ENCODE data around the gene MSRB1.
"Not testable (repeated sequence)": the region's sequence is repeated elsewhere in the genome, so short reads cannot be mapped to it uniquely, and the experiment has no call there.

Gene MSRB1

DNA sequence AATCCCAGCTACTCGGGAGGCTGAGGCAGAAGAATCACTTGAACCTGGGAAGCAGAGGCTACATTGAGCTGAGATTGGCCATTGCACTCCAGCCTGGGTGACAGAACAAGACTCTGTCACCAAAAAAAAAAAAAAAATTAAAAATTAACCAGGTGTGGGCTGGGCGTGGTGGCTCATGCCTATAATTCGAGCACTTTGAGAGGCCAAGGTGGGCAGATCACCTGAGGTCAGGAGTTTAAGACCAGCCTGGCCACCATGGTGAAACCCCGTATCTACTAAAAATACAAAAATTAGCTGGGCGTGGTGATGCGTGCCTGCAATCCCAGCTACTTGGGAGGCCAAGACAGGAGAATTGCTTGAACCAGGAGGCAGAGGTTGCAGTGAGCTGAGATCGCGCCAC is 3.2 kb downstream of the MSRB1 start:
- H3K9me3 Mint-ChIP-seq; H3K4me3 Mint-ChIP-seq; DNase-seq (ENCODE audit: low spot score in 2 of 2); ATAC-seq; H3K27ac Mint-ChIP-seq: not testable (repeated sequence)
- Mint-ChIP-seq H3K36me3 (peaks cover 51% of the 10 kb centered on the region), H3K4me1 (peaks cover 21% of the 10 kb centered on the region)

DNA sequence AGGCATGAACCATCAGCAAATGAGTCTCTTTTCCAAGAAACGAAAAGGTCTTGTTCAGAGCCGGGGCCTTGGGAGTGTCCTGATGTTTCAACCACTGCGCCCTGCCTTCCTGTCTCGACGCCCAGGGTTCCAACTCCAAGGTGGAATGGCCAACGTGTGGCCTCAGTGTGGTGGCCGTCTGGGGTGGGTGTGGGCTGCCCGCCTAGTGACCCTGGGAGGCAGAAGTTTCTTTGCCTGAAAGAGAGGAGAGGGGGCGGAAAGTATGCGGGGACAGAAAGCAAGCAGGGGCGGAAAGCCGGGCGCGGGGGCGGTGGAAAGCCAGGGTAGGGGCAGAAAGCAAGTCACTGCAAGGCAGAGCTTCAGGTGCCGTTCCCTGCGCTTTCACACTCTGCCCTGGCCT is 4.1 kb downstream of the MSRB1 start:
- Mint-ChIP-seq H3K4me3 (no peak overlapping the region), H3K36me3 (peaks cover 45% of the 10 kb centered on the region), H3K9me3 (no peaks in the 10 kb centered on the region), H3K27ac (no peak overlapping the region), H3K4me1 (peaks cover 12% of the 10 kb centered on the region)
- DNase-seq (ENCODE audit: low spot score in 2 of 2), result no peak
- no peak for ATAC-seq

DNA sequence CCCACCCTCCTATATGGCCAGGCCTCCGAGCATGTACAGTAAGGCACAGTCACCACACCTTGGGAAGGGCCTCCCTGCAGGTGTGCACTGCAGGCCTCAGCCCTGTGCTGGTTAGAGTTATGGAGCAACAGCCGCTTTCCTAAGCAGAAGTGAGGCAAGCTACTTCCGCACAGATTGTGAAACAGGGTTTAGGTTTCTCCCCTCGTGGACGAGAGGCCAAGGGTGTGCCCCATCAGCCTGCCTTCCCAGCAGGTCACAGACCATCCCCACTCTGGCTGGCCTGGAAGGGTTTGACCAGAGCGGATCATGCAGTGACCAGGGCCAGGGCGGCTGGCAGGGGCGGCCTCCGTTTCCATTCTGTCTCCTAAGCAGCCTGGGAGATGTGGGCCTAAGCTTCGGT is 4.7 kb downstream of the MSRB1 start:
- ATAC-seq, result no peak
- H3K36me3 Mint-ChIP-seq, result peaks cover 45% of the 10 kb centered on the region
- H3K4me3 Mint-ChIP-seq, result no peak overlapping the region
- H3K9me3 Mint-ChIP-seq, result no peaks in the 10 kb centered on the region
- no peak for DNase-seq (ENCODE audit: low spot score in 2 of 2)
- H3K27ac Mint-ChIP-seq, result no peak overlapping the region
- peaks cover 12% of the 10 kb centered on the region for H3K4me1 Mint-ChIP-seq

DNA sequence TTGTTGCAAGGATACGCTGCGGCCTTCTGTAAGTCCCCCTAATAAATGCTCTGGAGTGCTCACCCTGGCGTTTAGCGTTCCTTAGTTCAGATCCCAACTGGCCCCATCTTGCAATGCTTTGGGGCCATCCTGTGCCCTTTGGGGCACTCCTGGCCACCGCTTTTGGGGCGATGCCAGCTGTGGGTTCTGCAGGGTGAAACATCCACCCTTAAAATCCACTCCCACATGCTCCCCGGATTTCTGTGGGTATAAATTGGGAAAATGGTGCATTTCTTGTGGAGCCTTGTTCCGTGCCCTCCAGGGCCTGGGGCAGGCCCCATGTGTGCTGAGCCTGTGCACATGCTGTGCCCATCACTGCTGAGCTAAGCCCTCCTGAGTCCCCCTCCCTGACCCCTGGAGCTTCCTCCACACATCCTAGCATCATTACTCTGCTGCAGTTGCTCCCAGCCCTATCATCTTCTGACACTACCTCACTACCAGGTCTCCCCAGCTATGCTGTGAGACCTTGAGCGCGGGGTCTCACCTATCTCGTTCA is 6.0 kb downstream of the MSRB1 start:
- H3K4me1 Mint-ChIP-seq, result peaks cover 8% of the 10 kb centered on the region
- no peak for DNase-seq (ENCODE audit: low spot score in 2 of 2)
- no peak for ATAC-seq
- no peak overlapping the region for H3K4me3 Mint-ChIP-seq
- H3K9me3 Mint-ChIP-seq, result no peaks in the 10 kb centered on the region
- H3K36me3 Mint-ChIP-seq, result peaks cover 45% of the 10 kb centered on the region
- H3K27ac Mint-ChIP-seq, result no peak overlapping the region

DNA sequence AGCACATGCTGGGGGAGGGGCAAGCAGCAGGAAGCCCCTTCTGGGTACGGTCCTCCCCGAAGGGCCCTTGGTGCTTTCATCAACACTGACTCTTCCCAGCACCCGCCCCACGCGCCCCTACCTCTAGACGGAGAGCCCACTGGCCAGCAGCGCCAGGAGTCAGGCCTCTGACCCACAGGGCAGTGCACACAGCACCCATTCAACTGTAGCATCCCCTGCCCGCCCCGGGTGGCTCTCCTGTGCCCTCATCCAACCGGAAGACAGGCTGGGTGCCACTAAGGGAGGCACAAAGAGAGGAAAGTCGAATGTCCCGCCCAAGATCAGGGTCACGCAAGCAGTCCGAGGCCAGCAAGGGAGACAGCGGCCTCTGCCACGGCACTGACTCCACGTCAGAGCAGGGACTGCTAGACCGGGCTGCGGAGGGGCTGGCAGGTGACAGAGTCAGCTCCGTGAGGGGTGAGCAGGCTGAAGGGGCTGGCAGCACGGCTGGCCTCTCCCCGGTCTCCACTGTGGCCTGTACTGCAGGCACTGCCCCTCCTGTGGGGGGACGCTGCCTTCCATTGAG is 9.8 kb downstream of the MSRB1 start:
- no peaks in the 10 kb centered on the region for H3K4me1 Mint-ChIP-seq
- no peak overlapping the region for H3K4me3 Mint-ChIP-seq
- ATAC-seq (no peak), DNase-seq (ENCODE audit: low spot score in 2 of 2) (no peak)
- H3K9me3 Mint-ChIP-seq, result no peaks in the 10 kb centered on the region
- no peak overlapping the region for H3K27ac Mint-ChIP-seq
- H3K36me3 Mint-ChIP-seq, result peaks cover 13% of the 10 kb centered on the region

DNA sequence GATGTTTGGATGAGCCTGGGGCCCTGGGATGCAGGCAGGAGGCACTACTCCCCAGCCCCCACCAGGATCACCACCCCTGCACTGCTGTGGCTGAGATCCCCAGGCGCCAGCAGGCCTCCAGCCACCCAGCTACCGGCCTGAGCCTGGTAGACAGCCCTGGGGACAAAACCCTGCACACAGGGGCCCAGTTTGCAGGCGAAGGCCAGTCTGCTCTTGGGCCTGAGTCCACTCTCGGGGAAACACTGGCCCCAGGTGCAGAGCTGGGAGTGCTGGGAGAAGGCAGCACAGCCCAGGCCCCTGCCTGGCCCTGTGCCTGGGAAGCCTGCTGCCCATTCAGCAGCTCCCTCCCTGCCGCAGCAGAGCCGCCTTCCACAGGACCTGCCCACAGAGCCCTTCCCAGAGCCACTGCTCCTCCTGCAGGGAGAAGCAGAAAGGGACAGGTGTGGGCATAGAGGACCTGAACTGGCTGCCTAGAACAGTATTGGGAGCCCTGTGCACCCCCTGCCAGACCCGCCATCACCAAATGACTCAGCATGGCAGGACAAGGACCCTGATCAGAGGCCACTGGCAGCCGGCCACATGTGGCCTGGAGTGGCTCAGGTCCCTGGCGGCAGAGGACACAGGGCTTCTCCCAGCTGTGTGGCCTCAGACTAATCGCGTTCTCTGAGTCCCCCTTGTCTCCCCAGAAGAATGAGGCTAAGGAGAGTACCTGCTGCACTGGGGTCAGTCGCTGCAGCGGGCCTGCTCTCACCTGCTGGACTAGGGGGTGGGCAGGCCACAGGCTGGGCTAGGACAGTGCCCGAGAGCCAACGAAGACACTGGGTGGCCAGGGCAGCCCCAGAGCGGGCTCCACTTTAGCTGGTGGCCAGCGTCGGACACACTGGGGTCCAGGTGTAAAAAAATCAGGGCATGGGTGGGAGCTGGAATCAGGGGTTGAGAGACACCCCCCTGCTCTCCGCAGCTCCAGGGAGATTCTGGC is 10.7 kb downstream of the MSRB1 start:
- no peaks in the 10 kb centered on the region for H3K4me1 Mint-ChIP-seq
- H3K4me3 Mint-ChIP-seq, result no peak overlapping the region
- no peaks in the 10 kb centered on the region for H3K9me3 Mint-ChIP-seq
- no peak for DNase-seq (ENCODE audit: low spot score in 2 of 2)
- H3K36me3 Mint-ChIP-seq, result peaks cover 5% of the 10 kb centered on the region
- H3K27ac Mint-ChIP-seq, result no peak overlapping the region
- no peak for ATAC-seq

DNA sequence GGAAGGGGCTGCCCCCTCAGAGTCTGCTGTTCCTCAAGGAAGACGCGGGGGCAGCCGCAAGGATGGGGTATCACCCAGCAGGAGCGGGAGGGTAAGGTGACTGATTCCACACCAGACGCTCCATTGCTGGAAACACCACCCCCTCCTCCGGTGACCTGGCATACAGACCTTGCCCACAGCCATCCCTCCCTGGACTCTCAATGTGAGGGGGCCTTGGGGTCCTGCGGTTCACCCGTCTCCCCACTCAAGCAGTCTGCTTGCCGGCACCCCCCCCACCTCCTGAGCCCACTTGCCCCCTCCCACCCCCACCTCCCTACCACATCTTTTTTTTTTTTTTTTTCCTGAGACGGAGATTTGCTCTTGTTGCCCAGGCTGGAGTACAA is 12.7 kb downstream of the MSRB1 start:
- DNase-seq (ENCODE audit: low spot score in 2 of 2) (no peak), ATAC-seq (no peak)
- no peaks in the 10 kb centered on the region for H3K9me3 Mint-ChIP-seq
- no peaks in the 10 kb centered on the region for H3K36me3 Mint-ChIP-seq
- no peak overlapping the region for H3K27ac Mint-ChIP-seq
- no peaks in the 10 kb centered on the region for H3K4me1 Mint-ChIP-seq
- H3K4me3 Mint-ChIP-seq, result no peak overlapping the region

DNA sequence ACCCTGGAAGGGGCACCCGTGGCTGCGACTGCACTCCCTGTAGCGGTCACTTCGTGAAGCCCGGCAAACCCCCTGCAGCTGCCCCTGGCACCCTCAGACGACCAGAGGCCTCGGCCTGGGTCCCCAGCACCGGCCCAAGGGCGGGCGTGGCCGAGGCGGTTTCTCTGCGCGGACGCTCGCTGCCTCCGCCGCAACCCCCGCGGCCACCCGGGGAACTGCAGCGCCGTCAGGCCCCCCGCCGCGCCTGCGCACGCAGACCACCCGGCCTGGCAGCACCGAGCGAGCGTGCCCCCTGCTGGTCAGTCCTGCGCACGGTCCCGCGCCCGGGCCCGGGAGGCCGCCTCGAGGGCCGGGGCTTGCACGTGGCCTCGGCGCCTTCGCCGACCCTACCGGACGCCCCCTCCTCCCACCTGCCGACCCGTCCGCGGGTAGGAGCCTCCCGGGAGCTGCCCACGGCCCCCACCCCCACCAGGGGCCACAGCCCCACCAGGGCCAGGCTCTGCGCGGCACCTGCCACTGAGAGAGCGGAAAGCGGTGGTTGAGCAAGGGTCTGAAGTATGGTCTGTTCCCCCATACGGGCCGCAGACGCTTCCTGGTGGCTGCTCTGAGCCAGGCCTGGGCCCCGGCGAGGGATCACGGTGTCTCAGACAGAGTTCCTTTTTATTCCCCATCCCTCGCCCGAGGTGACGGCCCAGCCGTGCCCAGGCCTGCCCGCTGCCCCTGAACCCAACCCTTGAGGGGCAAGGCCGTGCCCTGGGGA is 13.2 kb downstream of the MSRB1 start:
- H3K27ac Mint-ChIP-seq, result no peak overlapping the region

DNA sequence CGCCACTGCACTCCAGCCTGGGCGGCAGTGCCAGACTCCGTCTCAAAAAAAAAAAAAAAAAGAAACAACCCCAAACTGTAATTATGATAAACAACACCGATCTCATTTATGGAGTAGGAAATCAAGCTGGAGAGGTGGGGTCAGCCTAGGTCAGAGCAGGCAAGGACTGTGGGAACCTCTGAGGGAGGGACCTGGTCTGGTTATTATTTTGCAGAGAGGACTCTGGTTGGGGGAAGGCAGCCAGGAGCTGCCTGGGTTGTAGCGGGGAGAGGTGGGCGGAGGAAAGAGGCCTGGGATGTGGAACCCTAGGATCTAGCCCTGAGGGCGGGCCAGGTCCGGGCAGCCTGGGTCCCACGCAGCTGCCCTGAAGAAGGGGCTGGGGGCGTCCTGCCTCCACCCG is 13.9 kb downstream of the MSRB1 start:
- H3K9me3 Mint-ChIP-seq, result no peaks in the 10 kb centered on the region
- DNase-seq (ENCODE audit: low spot score in 2 of 2) (no peak), ATAC-seq (peak; percentile 25)
- H3K4me1 Mint-ChIP-seq, result no peaks in the 10 kb centered on the region
- no peaks in the 10 kb centered on the region for H3K36me3 Mint-ChIP-seq
- H3K27ac Mint-ChIP-seq, result no peak overlapping the region
- peak overlapping the region; percentile 55 for H3K4me3 Mint-ChIP-seq

More for the DNA sequence above, 13.2 kb downstream of the MSRB1 start:
- ATAC-seq (peak; percentile 93), DNase-seq (ENCODE audit: low spot score in 2 of 2) (peak; percentile 99 to 100)
- Mint-ChIP-seq H3K36me3 (no peaks in the 10 kb centered on the region), H3K4me3 (peak overlapping the region; percentile 55), H3K4me1 (no peaks in the 10 kb centered on the region), H3K9me3 (no peaks in the 10 kb centered on the region)

DNA sequence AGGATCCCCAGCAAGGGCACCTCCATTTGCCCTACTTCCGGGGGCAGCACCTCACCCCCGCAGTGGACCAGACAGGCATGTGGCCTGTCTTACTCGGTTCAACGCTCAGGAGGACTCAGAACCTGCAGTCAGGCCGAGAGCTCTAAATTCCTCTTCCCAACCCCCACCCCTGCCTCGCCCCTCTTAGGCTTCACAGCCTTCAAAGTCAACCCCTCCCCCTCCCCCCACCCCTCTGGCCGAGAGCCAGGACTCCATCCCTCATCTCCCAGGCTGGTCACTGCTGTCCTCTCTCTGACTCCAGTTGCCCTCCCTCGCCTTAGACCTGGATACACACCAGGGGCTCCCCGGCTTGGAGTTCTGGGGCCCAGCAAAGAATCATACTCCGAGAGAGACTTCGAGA is 16.7 kb downstream of the MSRB1 start:
- Mint-ChIP-seq H3K4me3 (no peak overlapping the region), H3K9me3 (no peaks in the 10 kb centered on the region), H3K27ac (no peak overlapping the region), H3K36me3 (no peaks in the 10 kb centered on the region), H3K4me1 (no peaks in the 10 kb centered on the region)
- ATAC-seq, result no peak
- no peak for DNase-seq (ENCODE audit: low spot score in 2 of 2)

DNA sequence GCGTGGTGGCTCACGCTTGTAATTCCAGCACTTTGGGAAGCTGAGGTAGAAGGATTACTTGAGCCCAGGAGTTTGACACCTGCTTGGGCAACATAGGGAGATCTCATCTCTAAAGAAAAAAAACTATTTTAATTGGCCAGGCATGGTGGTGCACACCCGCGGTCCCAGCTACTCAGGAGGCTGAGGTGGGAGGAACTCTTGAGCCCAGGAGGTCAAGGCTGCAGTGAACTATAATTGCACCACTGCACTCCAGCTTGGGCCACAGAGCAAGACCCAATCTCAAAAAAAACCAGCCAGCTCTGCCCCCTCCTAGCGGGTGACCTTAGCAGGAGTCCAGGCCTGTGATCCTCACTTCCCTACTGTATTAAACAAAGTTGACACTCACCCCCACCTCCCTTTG is 18.9 kb downstream of the MSRB1 start:
- ATAC-seq (no peak), DNase-seq (ENCODE audit: low spot score in 2 of 2) (no peak)
- Mint-ChIP-seq H3K4me3 (no peak overlapping the region), H3K4me1 (peaks cover 6% of the 10 kb centered on the region), H3K36me3 (no peaks in the 10 kb centered on the region), H3K9me3 (no peaks in the 10 kb centered on the region), H3K27ac (no peak overlapping the region)

DNA sequence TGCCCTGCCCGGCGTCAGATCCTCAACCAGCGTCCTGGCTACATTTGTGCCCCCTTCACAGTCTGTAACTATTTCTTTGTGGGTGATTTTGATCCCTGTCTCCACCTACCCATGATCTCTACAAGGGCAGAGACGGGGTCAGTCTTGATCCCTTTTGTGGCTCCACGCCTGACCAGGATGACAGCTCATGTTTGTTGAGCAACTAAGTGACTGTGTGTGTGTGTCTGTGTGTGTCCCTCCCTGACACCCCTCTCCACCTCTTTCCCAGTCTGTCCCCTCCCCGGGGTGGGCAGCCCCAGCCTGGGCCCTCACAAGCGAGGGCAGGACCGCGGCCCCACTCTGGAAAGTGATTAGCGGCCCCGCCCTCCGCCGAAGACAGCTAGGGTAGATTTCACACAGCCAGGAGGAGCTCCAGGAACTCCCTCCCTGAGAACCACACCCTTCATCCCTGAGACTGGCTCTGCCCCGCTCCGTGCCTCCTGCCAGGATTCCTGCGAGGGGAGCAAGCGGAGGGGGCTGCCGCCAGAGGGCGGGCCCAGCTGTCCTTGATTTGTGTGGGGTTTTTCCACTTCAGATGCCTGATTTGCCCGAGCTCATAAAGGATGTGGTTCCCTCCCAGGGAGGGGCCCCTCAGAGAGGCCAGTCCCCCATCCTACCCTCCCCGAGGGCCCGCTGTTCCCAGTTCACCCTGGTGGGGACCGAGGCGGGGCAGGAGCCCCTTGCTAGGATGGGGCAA is 19.5 kb downstream of the MSRB1 start:
- peaks cover 6% of the 10 kb centered on the region for H3K4me1 Mint-ChIP-seq
- H3K9me3 Mint-ChIP-seq, result no peaks in the 10 kb centered on the region
- no peak for ATAC-seq
- H3K36me3 Mint-ChIP-seq, result no peaks in the 10 kb centered on the region
- no peak for DNase-seq (ENCODE audit: low spot score in 2 of 2)
- H3K4me3 Mint-ChIP-seq, result no peak overlapping the region
- no peak overlapping the region for H3K27ac Mint-ChIP-seq

DNA sequence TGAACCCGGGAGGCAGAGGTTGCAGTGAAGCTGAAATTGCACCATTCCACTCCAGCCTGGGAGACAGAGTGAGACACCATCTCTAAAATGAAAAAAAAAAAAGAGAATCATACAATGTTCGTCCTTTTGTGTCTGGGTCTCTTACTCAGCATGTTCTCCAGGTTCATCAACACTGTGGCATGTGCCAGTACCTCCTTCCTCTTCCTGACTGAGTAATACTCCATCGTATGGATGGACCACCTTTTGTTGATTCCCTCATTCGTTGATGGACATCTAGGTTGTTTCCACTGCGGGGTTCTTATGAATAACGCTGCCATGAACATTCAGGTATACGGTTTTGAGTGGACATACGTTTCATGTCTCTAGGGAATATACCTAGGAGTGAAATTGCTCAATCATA is 20.6 kb downstream of the MSRB1 start:
- H3K27ac Mint-ChIP-seq, result no peak overlapping the region
- peaks cover 6% of the 10 kb centered on the region for H3K4me1 Mint-ChIP-seq
- no peak overlapping the region for H3K4me3 Mint-ChIP-seq
- H3K36me3 Mint-ChIP-seq, result no peaks in the 10 kb centered on the region
- ATAC-seq, result no peak
- H3K9me3 Mint-ChIP-seq, result no peaks in the 10 kb centered on the region
- no peak for DNase-seq (ENCODE audit: low spot score in 2 of 2)

DNA sequence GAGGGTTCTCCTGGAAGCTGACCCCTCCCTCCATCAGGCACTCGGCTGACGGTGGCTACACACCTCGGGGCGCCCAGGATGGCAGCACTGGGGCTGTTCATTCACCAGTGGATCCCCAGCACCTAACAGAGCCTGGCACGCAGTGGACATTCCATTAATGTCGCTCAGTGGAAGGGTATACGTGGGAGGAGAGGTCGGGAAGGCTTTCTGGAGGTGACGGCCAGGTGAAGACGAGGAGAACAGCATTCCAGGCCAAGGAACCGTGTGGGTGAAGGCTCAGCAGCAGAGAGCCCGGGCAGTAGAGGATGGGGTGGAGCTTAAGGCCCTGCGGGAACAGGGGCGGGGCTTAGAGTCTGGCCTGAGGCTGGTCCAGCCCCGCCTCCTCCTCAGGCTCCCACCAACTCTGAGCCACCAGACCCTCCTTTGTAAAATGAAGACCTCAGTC is 22.2 kb downstream of the MSRB1 start:
- DNase-seq (ENCODE audit: low spot score in 2 of 2), result no peak
- H3K36me3 Mint-ChIP-seq, result no peaks in the 10 kb centered on the region
- no peak overlapping the region for H3K27ac Mint-ChIP-seq
- peaks cover 6% of the 10 kb centered on the region for H3K4me1 Mint-ChIP-seq
- H3K4me3 Mint-ChIP-seq, result no peak overlapping the region
- no peaks in the 10 kb centered on the region for H3K9me3 Mint-ChIP-seq
- peak; percentile 47 for ATAC-seq

DNA sequence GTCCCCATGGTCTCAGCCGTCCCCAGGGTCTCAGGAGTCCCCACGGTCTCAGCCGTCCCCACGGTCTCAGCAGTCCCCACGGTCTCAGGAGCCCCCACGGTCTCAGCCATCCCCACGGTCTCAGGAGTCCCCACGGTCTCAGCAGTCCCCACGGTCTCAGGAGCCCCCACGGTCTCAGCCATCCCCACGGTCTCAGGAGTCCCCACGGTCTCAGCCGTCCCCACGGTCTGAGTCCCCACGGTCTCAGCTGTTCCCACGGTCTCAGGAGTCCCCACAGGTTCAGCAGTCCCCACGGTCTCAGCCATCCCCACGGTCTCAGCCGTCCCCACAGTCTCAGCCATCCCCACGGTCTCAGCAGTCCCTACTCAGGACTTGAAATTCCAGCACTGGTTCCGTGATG is 22.9 kb downstream of the MSRB1 start:
- H3K36me3 Mint-ChIP-seq; H3K4me1 Mint-ChIP-seq; DNase-seq (ENCODE audit: low spot score in 2 of 2); H3K27ac Mint-ChIP-seq; H3K4me3 Mint-ChIP-seq; H3K9me3 Mint-ChIP-seq; ATAC-seq: not testable (repeated sequence)

All from stimulated activated effector memory CD8-positive, alpha-beta T cell treated with anti-CD3 and anti-CD28 coated beads, Interleukin-12 subunit alpha, Interleukin-12 subunit beta, amount 100 ng/mL, for 72 hours (primary cell).